Neural cell (in vitro differentiated cells): ENCODE results near the gene PTOV1.

Experiments used
- CTCF ChIP-seq: fragments of 450-650 bp; IDR thresholded peaks from 2 replicates; pipeline ENCODE4 v1.5.1; 2014; ENCODE audit warnings: antibody characterized with exemption, mild to moderate bottlenecking, moderate library complexity; ENCODE audit not compliant: poor library complexity, severe bottlenecking
- EZH2 ChIP-seq: fragments of 200-600, 300-800 bp; shearing (Covaris generic), sonication (generic); IDR thresholded peaks from 2 replicates; pipeline ENCODE4 v1.6.1; 2014; ENCODE audit warnings: antibody characterized with exemption, low read length, borderline replicate concordance, mild to moderate bottlenecking; ENCODE audit not compliant: insufficient read depth, poor library complexity, severe bottlenecking

- TF ChIP-seq CTCF (no peak), EZH2 (no peak)
Measured at GRCh38 chr19:49866933-49867782, 16.2 kb downstream of the PTOV1 start, which contains the start of gene PNKP.
